ENCODE data around the gene SLC26A5. TPM values are rescaled to one million over a fixed set of nuclear protein-coding genes. Genes with fewer than 3 reads are reported as not detected.

SLC26A5 gene
- total and polyA plus RNA-seq, 10 of the 15 experiments (the other 5 are each of a cell fraction or from before 2014, with no cell fraction given), result 0.03 TPM; not detected in 9

DNA sequence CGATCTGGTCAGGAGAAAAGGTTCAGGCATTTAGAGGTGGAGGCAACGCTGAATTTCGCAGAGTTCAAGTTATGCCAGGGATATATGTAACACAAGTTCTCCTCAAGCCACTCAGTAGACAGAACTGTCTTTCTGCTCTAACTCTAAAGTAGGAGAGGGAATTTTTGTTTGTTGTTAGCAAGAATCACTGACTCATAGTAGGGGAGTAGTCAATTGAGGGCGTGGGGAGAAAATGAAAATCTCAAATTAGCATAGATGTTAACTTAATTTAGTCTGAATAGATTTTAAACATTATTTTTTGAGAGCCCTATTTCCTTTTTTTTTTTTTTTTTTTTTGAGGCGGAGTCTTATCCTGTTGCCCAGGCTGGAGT, 64.0 kb downstream of the SLC26A5 start:
- no peak overlapping the region for H2AFZ ChIP-seq (ENCODE audit: control insufficient read depth, low read depth, low read length)
- TF ChIP-seq SP1 (IDR thresholded peaks at IDR 0.05; ENCODE audit: low read depth, low read length) (no peak), JUNB (IDR thresholded peaks at IDR 0.05) (no peak), BMI1 (IDR thresholded peaks at IDR 0.05; ENCODE audit: borderline replicate concordance) (no peak), YY1 (IDR thresholded peaks at IDR 0.05; ENCODE audit: low read depth, low read length) (no peak), CEBPB (IDR thresholded peaks at IDR 0.05; ENCODE audit: borderline replicate concordance in 1 of 2, low read depth in 2 of 2, low read length in 2 of 2) (no peak), MEF2A (IDR thresholded peaks at IDR 0.05; ENCODE audit: insufficient read depth, low read depth, low read length) (no peak), ZBTB11 (CRISPR knock-in tag; IDR thresholded peaks at IDR 0.05) (no peak), EP300 (IDR thresholded peaks at IDR 0.05; ENCODE audit: borderline replicate concordance in 1 of 2, control insufficient read depth in 1 of 2, low read depth in 2 of 2, low read length in 2 of 2) (no peak), PAX8 (IDR thresholded peaks at IDR 0.05) (no peak), LARP7 (IDR thresholded peaks at IDR 0.05) (no peak), MYC (IDR thresholded peaks at IDR 0.05; ENCODE audit: insufficient read depth, insufficient read length, insufficient replicate concordance, low read length, severe bottlenecking) (no peak), ZNF24 (IDR thresholded peaks at IDR 0.05) (no peak), ZNF207 (IDR thresholded peaks at IDR 0.05; ENCODE audit: borderline replicate concordance) (no peak), PAX5 (IDR thresholded peaks at IDR 0.05; ENCODE audit: borderline replicate concordance, low read depth, low read length) (no peak)
- RAD21 ChIA-PET (ENCODE audit: unreplicated experiment), result no interaction called here
- H3K27ac ChIP-seq (ENCODE audit: control insufficient read depth, insufficient read depth), result no peak overlapping the region
- no peaks in the 10 kb centered on the region for H3K9me3 ChIP-seq (replicated peaks; ENCODE audit: control insufficient read depth, insufficient read depth, low read length)
- no peaks in the 10 kb centered on the region for H3K36me3 ChIP-seq (ENCODE audit: control insufficient read depth in 2 of 2, insufficient read depth in 2 of 2, low read length in 1 of 2)
- H3K4me2 ChIP-seq (ENCODE audit: control insufficient read depth, insufficient read depth), result no peak overlapping the region
- in situ Hi-C loops (cut with MboI), result no loop called here
- no peak overlapping the region for H3K4me3 ChIP-seq
- H3K79me2 ChIP-seq (ENCODE audit: control insufficient read depth, insufficient read depth, low read length), result no peaks in the 10 kb centered on the region
- ATAC-seq (no peak), DNase-seq (ENCODE audit: low read depth, low spot score) (no peak), FAIRE-seq (no peak)
- H3K9ac ChIP-seq (ENCODE audit: control insufficient read depth, insufficient read depth, low read length), result no peak overlapping the region
- 72% methylated on average over 4 of the region's 5 CpGs for WGBS (ENCODE audit: insufficient coverage, insufficient replicate concordance, low lambda C conversion rate, missing lambda C conversion rate)
- no peaks in the 10 kb centered on the region for H4K20me1 ChIP-seq (ENCODE audit: control insufficient read depth, insufficient read depth)
- BruUV-seq (replicated peaks), result no TSS peak
- SMC1A ChIA-PET (ENCODE audit: uncharacterized antibody, unreplicated experiment), result no interaction called here
- intact Hi-C loops (cut with micrococcal nuclease; ENCODE audit: unreplicated experiment), result no loop called here
- H3K4me1 ChIP-seq (ENCODE audit: control insufficient read depth, insufficient read depth, low read length), result no peaks in the 10 kb centered on the region
- CTCF ChIA-PET, result no interaction called here
- POLR2A ChIA-PET, result no interaction called here
- no peaks in the 10 kb centered on the region; a peak in 1 of 4 replicates for H3K27me3 ChIP-seq (replicated peaks in 1 of 2; ENCODE audit: control insufficient read depth in 2 of 2, insufficient read depth in 2 of 2, low read length in 1 of 2)

All from GM12878 (cell line).